Measurements from ENCODE around the gene METAP1.
"Not testable (repeated sequence)": the region's sequence is repeated elsewhere in the genome, so short reads cannot be mapped to it uniquely, and the experiment has no call there.

The METAP1 gene

DNA sequence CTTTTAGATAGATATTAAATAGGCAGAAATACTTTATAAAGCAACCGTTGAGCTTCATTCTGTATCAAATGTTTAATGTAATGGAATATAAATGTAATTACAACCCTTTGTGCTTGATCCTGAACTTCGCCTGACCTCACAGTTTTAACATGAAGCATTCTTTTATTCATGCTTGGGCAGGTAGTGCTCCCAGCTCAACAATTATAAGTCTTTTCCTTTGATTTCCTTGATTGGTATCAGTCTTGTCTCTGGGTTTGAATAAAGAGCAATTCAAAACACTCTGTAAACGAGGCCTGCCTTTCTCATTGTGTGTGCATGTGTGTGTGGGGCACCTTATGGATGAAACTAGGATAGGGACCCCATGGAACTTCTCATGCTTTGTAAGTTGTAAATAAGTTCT is 6.8 kb downstream of the METAP1 start:
- Histone ChIP-seq H3K36me3 (ENCODE audit: control insufficient read depth, insufficient read depth, low read length) (no peaks in the 10 kb centered on the region), H3K4me3 (ENCODE audit: low read depth, low read length) (no peak overlapping the region), H3K27me3 (ENCODE audit: control insufficient read depth, insufficient read depth, low read length) (no peaks in the 10 kb centered on the region), H3K4me1 (ENCODE audit: control insufficient read depth, insufficient read depth, low read length) (peaks cover 26% of the 10 kb centered on the region), H3K9ac (ENCODE audit: low read depth, low read length) (no peak overlapping the region), H3K9me3 (ENCODE audit: control insufficient read depth, insufficient read depth, low read length) (no peaks in the 10 kb centered on the region)

DNA sequence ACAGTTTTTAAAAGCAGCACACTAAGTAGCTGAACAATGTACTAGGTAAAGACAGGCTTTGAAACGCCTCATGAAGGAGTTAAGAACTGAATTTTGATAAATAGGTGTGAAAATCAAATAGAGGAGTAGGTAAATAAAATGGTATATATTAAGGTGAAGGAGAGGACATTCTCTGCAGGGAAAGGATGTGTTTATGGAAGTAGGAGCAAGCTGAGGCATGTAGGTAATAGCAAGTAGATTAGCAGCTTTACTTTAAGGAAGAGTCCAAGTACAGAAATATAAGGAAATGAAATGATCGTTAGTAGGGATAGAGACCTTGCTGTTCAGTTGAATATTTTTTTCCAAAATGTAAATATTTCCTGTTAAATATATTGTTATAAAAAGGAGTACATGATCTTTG is 12.5 kb downstream of the METAP1 start:
- Histone ChIP-seq H3K4me1 (ENCODE audit: control insufficient read depth, insufficient read depth, low read length) (no peaks in the 10 kb centered on the region), H3K9ac (ENCODE audit: low read depth, low read length) (no peak overlapping the region), H3K36me3 (ENCODE audit: control insufficient read depth, insufficient read depth, low read length) (no peaks in the 10 kb centered on the region), H3K9me3 (ENCODE audit: control insufficient read depth, insufficient read depth, low read length) (no peaks in the 10 kb centered on the region), H3K27me3 (ENCODE audit: control insufficient read depth, insufficient read depth, low read length) (no peaks in the 10 kb centered on the region), H3K4me3 (ENCODE audit: low read depth, low read length) (no peak overlapping the region)

DNA sequence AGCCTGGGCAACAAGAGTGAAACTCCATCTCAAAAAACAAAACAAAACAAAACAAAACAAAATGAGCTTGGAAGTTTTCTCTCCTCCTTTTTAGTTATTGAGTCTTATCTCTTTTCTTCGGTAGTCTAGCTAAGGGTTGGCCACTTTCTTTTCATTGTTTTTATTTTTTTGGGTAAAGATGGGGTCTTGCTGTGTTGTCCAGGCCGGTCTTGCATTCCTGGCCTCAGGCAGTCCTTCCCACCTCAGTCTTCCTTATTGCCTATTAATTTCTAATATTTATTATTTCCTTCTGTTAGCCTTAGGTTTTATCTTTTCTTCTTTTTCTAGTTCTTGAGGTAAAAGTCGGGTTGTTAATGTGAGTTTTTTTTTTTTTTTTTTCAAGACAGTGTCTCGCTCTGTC is 16.4 kb downstream of the METAP1 start:
- H3K4me3 ChIP-seq (ENCODE audit: low read depth, low read length) = no peak overlapping the region
- H3K27me3 ChIP-seq (ENCODE audit: control insufficient read depth, insufficient read depth, low read length) = no peaks in the 10 kb centered on the region
- H3K9ac ChIP-seq (ENCODE audit: low read depth, low read length) = no peak overlapping the region
- peaks cover 4% of the 10 kb centered on the region for H3K4me1 ChIP-seq (ENCODE audit: control insufficient read depth, insufficient read depth, low read length)
- no peaks in the 10 kb centered on the region for H3K9me3 ChIP-seq (ENCODE audit: control insufficient read depth, insufficient read depth, low read length)
- H3K36me3 ChIP-seq (ENCODE audit: control insufficient read depth, insufficient read depth, low read length) = no peaks in the 10 kb centered on the region

DNA sequence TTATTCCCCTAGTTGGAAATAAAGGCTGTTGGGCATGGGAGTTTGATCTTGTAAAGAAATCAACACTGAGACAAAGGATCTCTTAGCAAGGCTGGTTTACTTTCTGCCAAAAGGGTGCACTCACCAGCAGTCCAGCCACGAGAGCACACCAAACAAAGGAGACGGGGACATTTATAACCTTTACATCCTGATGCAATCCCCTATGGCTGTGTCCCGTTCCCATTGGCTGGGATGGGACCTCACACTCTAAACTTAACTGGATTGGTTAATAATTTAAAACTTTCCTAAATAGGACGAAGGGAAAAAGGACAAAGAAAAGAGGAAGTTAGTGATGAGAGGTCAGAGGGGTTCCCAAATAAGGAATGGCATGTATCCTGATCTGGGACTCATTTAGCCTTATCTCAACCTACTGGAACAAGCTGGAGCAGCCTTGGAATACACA is 17.9 kb downstream of the METAP1 start:
- Histone ChIP-seq H3K9ac (ENCODE audit: low read depth, low read length) (no peak overlapping the region), H3K27me3 (ENCODE audit: control insufficient read depth, insufficient read depth, low read length) (no peaks in the 10 kb centered on the region), H3K4me3 (ENCODE audit: low read depth, low read length) (no peak overlapping the region), H3K9me3 (ENCODE audit: control insufficient read depth, insufficient read depth, low read length) (no peaks in the 10 kb centered on the region), H3K36me3 (ENCODE audit: control insufficient read depth, insufficient read depth, low read length) (no peaks in the 10 kb centered on the region), H3K4me1 (ENCODE audit: control insufficient read depth, insufficient read depth, low read length) (peaks cover 4% of the 10 kb centered on the region)

DNA sequence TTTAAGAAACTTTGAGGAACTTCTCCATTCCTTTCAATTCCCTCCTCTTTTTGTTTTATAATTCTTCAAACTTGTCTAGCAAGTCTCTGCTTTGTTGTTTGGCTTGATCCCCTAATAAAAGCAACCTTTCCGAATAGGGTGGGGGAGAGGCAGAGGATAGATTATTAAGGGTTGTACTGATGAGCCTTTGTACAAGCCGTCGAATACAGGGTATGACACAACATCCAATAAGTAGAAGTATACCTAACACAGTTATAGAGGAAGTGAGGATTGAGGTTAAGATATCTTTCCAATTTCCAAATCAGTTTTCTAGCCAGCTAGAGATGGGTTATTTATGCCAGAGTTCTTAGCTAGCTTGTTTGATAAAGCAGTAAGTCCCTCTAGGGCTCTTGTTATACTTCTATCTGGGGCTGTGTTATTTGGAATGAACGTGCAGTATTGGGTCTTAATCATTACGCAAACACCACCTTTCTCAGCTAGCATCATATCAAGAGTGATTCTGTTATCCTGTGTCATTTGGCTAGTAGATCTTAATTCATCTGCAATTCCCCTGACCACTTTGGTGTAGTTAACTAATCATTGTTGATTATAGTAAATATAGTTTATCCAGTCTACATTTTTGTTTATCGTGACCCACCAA is 18.5 kb downstream of the METAP1 start:
- H3K4me3 ChIP-seq (ENCODE audit: low read depth, low read length) = no peak overlapping the region
- H3K27me3 ChIP-seq (ENCODE audit: control insufficient read depth, insufficient read depth, low read length) = no peaks in the 10 kb centered on the region
- H3K36me3 ChIP-seq (ENCODE audit: control insufficient read depth, insufficient read depth, low read length) = no peaks in the 10 kb centered on the region
- no peak overlapping the region for H3K9ac ChIP-seq (ENCODE audit: low read depth, low read length)
- H3K4me1 ChIP-seq (ENCODE audit: control insufficient read depth, insufficient read depth, low read length) = peaks cover 4% of the 10 kb centered on the region
- H3K9me3 ChIP-seq (ENCODE audit: control insufficient read depth, insufficient read depth, low read length) = no peaks in the 10 kb centered on the region

DNA sequence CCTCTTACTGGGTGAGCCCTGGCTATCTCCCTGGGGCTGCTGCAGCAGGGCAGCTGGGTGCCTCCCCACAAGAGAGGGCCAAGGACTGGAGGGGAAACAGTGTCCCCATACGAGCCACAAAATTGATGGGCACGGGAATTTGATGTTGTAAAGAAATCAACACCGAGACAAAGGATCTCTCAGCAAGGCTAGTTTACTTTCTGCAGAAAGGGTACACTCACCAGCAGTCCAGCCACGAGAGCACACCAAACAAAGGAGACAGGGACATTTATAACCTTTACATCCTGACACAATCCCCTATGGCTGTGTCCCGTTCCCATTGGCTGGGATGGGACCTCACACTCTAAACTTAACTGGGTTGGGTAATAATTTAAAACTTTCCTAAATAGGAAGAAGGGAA is 25.9 kb downstream of the METAP1 start:
- Histone ChIP-seq H3K36me3 (ENCODE audit: control insufficient read depth, insufficient read depth, low read length) (peaks cover 15% of the 10 kb centered on the region), H3K4me3 (ENCODE audit: low read depth, low read length) (no peak overlapping the region), H3K9me3 (ENCODE audit: control insufficient read depth, insufficient read depth, low read length) (peaks cover 4% of the 10 kb centered on the region)

DNA sequence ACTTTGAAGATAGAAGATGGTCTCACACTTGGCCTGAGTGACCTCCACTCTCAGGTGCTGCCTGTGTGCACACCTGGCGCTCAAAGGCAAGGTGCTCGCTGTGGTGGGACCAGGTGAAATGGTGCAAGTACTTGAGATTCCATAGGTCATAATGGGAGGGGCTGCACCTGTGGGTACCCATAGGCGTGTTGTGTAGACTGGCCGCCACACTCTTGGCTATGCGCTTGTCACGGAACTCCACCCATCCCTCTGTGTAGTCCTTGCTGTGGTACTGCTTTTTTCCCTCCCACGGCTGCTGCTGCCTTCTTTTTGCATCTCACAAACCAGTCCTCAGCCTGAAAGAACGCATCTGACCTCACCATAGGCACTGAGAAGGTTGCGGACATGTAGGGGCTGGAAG is 27.0 kb downstream of the METAP1 start:
- no peaks in the 10 kb centered on the region for H3K27me3 ChIP-seq (ENCODE audit: control insufficient read depth, insufficient read depth, low read length)
- no peak overlapping the region for H3K4me3 ChIP-seq (ENCODE audit: low read depth, low read length)
- H3K9ac ChIP-seq (ENCODE audit: low read depth, low read length) = no peak overlapping the region
- H3K4me1 ChIP-seq (ENCODE audit: control insufficient read depth, insufficient read depth, low read length) = peaks cover 11% of the 10 kb centered on the region
- H3K36me3 ChIP-seq (ENCODE audit: control insufficient read depth, insufficient read depth, low read length) = peaks cover 15% of the 10 kb centered on the region
- H3K9me3 ChIP-seq (ENCODE audit: control insufficient read depth, insufficient read depth, low read length) = peaks cover 4% of the 10 kb centered on the region

More for the DNA sequence above, 25.9 kb downstream of the METAP1 start:
- H3K9ac ChIP-seq (ENCODE audit: low read depth, low read length) = no peak overlapping the region
- H3K27me3 ChIP-seq (ENCODE audit: control insufficient read depth, insufficient read depth, low read length) = no peaks in the 10 kb centered on the region
- H3K4me1 ChIP-seq (ENCODE audit: control insufficient read depth, insufficient read depth, low read length) = peaks cover 8% of the 10 kb centered on the region

DNA sequence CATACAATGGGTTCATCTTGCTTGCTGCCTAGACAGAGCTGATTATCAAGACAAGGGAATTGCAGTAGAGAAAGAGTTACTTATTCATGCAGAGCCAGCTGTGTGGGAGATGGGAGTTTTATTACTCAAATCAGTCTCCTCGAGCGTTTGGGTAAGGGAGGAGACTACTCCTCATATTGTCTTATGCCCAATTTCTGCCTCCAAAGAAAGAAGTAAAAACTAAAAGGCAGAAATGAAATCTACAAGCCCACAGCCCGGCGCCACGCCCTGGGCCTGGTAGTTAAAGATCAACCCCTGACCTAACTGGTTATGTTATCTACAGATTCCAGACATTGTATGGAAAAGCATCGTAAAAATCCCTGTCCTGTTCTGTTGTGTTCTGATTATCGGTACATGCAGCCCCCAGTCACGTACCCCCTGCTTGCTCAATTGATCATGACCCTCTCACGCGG is 28.3 kb downstream of the METAP1 start:
- H3K4me1 ChIP-seq (ENCODE audit: control insufficient read depth, insufficient read depth, low read length) = peaks cover 11% of the 10 kb centered on the region
- not testable (repeated sequence) for H3K9ac ChIP-seq (ENCODE audit: low read depth, low read length); H3K27me3 ChIP-seq (ENCODE audit: control insufficient read depth, insufficient read depth, low read length); H3K9me3 ChIP-seq (ENCODE audit: control insufficient read depth, insufficient read depth, low read length); H3K4me3 ChIP-seq (ENCODE audit: low read depth, low read length)
- H3K36me3 ChIP-seq (ENCODE audit: control insufficient read depth, insufficient read depth, low read length) = peaks cover 15% of the 10 kb centered on the region

DNA sequence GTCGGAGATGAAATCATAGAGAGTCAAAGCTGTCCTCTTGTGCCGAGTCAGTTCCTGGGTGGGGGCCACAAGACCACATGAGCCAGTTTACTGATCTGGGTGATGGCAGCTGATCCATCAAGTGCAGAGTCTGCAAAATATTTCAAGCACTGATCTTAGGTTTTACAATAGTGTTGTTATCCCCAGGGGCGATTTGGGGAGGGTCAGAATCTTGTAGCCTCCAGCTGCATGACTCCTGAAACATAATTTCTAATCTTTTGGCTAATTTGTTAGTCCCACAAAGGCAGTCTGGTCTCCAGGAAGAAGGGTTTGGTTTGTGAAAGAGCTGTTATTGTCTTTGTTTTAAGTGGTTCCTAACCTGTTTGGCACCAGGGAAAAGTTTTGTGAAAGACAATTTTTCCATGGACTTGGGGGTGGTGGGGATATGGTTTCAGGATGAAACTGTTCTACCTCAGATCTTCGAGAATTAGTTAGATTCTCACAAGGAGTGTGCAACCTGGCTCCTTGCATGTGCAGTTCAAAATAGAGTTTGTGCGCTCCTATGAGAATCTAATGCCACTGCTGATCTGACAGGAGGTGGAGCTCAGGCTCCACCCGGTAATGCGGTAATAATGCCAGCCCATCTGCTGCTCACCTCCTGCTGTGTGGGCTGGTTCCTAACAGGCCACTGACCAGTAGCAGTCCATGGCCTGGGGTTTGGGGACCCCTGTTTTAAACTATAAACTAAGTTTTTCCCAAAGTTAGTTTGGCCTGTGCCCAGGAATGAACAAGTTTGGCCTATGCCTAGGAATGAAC is 29.2 kb downstream of the METAP1 start:
- H3K4me1 ChIP-seq (ENCODE audit: control insufficient read depth, insufficient read depth, low read length) = peaks cover 11% of the 10 kb centered on the region
- no peak overlapping the region for H3K9ac ChIP-seq (ENCODE audit: low read depth, low read length)
- H3K4me3 ChIP-seq (ENCODE audit: low read depth, low read length) = no peak overlapping the region
- peaks cover 4% of the 10 kb centered on the region for H3K9me3 ChIP-seq (ENCODE audit: control insufficient read depth, insufficient read depth, low read length)
- H3K36me3 ChIP-seq (ENCODE audit: control insufficient read depth, insufficient read depth, low read length) = peaks cover 13% of the 10 kb centered on the region
- H3K27me3 ChIP-seq (ENCODE audit: control insufficient read depth, insufficient read depth, low read length) = no peaks in the 10 kb centered on the region

DNA sequence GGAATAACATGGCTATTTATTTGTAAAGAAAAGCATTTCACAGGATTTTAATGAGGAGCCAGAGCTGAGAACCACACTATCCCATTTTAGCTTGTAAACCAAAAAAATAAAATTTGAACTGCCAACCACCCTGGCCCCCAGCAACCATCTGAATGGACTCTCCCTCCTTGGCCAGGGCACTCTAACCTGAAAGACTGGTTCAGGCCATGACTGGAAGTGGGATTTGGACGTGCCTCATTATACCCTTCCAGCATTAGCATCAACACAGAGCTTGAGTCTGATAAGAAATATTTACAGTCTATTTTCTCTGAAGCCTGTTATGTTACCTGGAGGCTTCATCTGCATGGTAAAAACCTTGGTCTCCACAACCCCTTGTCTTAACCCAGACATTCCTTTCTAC is 30.0 kb downstream of the METAP1 start:
- Histone ChIP-seq H3K9me3 (ENCODE audit: control insufficient read depth, insufficient read depth, low read length) (peaks cover 4% of the 10 kb centered on the region), H3K4me1 (ENCODE audit: control insufficient read depth, insufficient read depth, low read length) (peaks cover 13% of the 10 kb centered on the region), H3K36me3 (ENCODE audit: control insufficient read depth, insufficient read depth, low read length) (peaks cover 5% of the 10 kb centered on the region), H3K9ac (ENCODE audit: low read depth, low read length) (no peak overlapping the region), H3K4me3 (ENCODE audit: low read depth, low read length) (no peak overlapping the region), H3K27me3 (ENCODE audit: control insufficient read depth, insufficient read depth, low read length) (no peaks in the 10 kb centered on the region)

DNA sequence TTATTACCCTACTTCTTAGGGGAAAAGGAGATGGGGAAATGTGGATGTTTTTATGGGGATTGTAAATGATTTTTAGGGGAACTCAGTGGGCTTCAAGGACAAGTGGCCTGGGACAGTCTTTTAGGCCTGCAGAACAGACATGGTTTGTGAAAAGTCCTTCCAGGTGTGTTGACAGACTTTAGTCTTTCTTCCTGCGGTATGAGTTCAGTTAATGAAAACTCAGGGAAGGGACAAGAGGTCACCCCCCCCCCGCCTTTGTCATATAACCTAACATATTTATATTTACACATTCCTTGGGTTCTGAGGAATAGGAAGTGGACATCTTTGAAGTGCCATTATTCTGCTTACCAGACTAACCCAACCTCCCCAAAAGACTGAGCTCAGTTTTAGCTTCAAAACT is 31.8 kb downstream of the METAP1 start:
- peaks cover 4% of the 10 kb centered on the region for H3K36me3 ChIP-seq (ENCODE audit: control insufficient read depth, insufficient read depth, low read length)
- H3K4me1 ChIP-seq (ENCODE audit: control insufficient read depth, insufficient read depth, low read length) = peaks cover 13% of the 10 kb centered on the region
- H3K9ac ChIP-seq (ENCODE audit: low read depth, low read length) = no peak overlapping the region
- H3K9me3 ChIP-seq (ENCODE audit: control insufficient read depth, insufficient read depth, low read length) = no peaks in the 10 kb centered on the region
- no peak overlapping the region for H3K4me3 ChIP-seq (ENCODE audit: low read depth, low read length)
- H3K27me3 ChIP-seq (ENCODE audit: control insufficient read depth, insufficient read depth, low read length) = no peaks in the 10 kb centered on the region

DNA sequence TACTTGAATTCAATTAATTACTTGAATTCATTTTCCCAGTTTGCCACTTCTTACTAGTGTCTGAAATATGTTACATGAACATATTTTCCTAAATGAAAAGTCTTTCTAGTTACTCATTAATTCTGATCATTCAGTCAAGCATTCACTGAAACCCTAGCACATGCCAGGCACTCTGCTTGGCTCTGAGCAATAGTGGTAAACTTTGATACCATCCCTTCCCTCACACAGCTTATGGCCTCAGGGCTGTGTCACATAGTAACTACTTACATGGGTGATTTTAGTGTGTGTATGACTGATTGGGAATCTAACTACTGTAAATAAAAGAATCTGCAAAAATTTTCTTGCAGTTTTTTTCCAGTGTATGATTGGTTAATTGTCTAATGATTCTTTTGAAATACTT is 32.7 kb downstream of the METAP1 start:
- H3K9me3 ChIP-seq (ENCODE audit: control insufficient read depth, insufficient read depth, low read length) = no peaks in the 10 kb centered on the region
- H3K4me1 ChIP-seq (ENCODE audit: control insufficient read depth, insufficient read depth, low read length) = peaks cover 13% of the 10 kb centered on the region
- no peak overlapping the region for H3K9ac ChIP-seq (ENCODE audit: low read depth, low read length)

More for the DNA sequence above, 32.7 kb downstream of the METAP1 start:
- Histone ChIP-seq H3K27me3 (ENCODE audit: control insufficient read depth, insufficient read depth, low read length) (no peaks in the 10 kb centered on the region), H3K36me3 (ENCODE audit: control insufficient read depth, insufficient read depth, low read length) (no peaks in the 10 kb centered on the region), H3K4me3 (ENCODE audit: low read depth, low read length) (no peak overlapping the region)
